B cell (primary cell): Measurements from ENCODE around the gene FAM124A. TPM values are rescaled to one million over a fixed set of nuclear protein-coding genes. Genes with fewer than 3 reads are reported as not detected.

ENCODE experiments used
- ATAC-seq: fragments of 200-7000 bp; cut with Tn5 transposase; one replicate; pipeline ENCODE4 v1.10.0; 2021; ENCODE audit warnings: low read depth, mild to moderate bottlenecking, moderate number of reproducible peaks, moderate library complexity
- CTCF ChIA-PET: fragments of 350-600 bp; sonication (Branson Sonifier 250); formaldehyde crosslinking; loops from one replicate; lab custom pipeline; 2021; ENCODE audit warnings: antibody characterized with exemption, inconsistent platforms; lab: Charles Lee
- POLR2A ChIA-PET: fragments of 350-600 bp; sonication (Branson Sonifier 250); formaldehyde crosslinking; loops from one replicate; lab custom pipeline; 2021; ENCODE audit warnings: antibody characterized with exemption; lab: Charles Lee
- DNase-seq: peaks from one replicate; pipeline ENCODE4 v3.0.0; 2013
- H2AFZ ChIP-seq: 2 replicates; pipeline ENCODE4 v1.6.1; 2012; ENCODE audit warnings: mild to moderate bottlenecking, low read depth, low read length; ENCODE audit not compliant: insufficient read depth, poor library complexity, severe bottlenecking
- H3K27ac ChIP-seq, 2 donors: 1 replicate in 1 of 2; 2 replicates in 1 of 2; pipeline ENCODE4 v1.5.1; 2012 to 2013; ENCODE audit warnings: low read length in 2 of 2, mild to moderate bottlenecking in 2 of 2, moderate library complexity in 1 of 2
- H3K27me3 ChIP-seq, 4 experiments: fragments of 200-600 bp in 1 of 4; sonication (generic) in 1 of 4; replicated peaks in 1 of 4; 1 replicate in 2 of 4; 2 replicates in 2 of 4; pipeline versions ENCODE4 v1.6.1 to v1.7.0; 2013 to 2016; ENCODE audit warnings: low read length in 3 of 4, mild to moderate bottlenecking in 2 of 4, mixed read lengths in 1 of 4, moderate library complexity in 1 of 4; ENCODE audit not compliant: insufficient read depth in 4 of 4, control insufficient read depth in 3 of 4; ENCODE audit errors: control extremely low read depth in 1 of 4
- H3K36me3 ChIP-seq, 2 experiments: replicated peaks in 1 of 2; 1 replicate in 1 of 2; 2 replicates in 1 of 2; pipeline versions ENCODE4 v1.6.1 to v1.7.1; 2013; ENCODE audit warnings: low read length in 1 of 2; ENCODE audit not compliant: insufficient read depth in 2 of 2, control insufficient read depth in 1 of 2; ENCODE audit errors: control extremely low read depth in 1 of 2, extremely low read depth in 1 of 2
- H3K4me1 ChIP-seq, 2 donors: fragments of 200-600 bp in 1 of 2; sonication (generic) in 1 of 2; 1 replicate in 1 of 2; 2 replicates in 1 of 2; pipeline versions ENCODE4 v1.5.1 to v1.6.1; 2013 to 2017; ENCODE audit warnings: low read length in 2 of 2; ENCODE audit not compliant: control insufficient read depth in 2 of 2, insufficient read depth in 2 of 2
- H3K4me2 ChIP-seq: replicated peaks from 2 replicates; pipeline ENCODE3; 2012; ENCODE audit warnings: mild to moderate bottlenecking, low read depth, low read length; ENCODE audit not compliant: poor library complexity, severe bottlenecking
- H3K4me3 ChIP-seq, 5 experiments: fragments of 200-600 bp in 1 of 5; sonication (generic) in 1 of 5; 1 replicate in 3 of 5; 2 replicates in 2 of 5; pipeline versions ENCODE4 v1.5.1 to v1.7.0; 2011 to 2016; ENCODE audit warnings: low read length in 4 of 5, mild to moderate bottlenecking in 4 of 5, low read depth in 2 of 5, control low read depth in 1 of 5, moderate library complexity in 1 of 5; ENCODE audit not compliant: insufficient read depth in 1 of 5; ENCODE audit errors: control extremely low read depth in 1 of 5, extremely low read depth in 1 of 5
- H3K79me2 ChIP-seq: fragments of 200-600 bp; sonication (generic); one replicate; pipeline ENCODE4 v1.6.0; 2016; ENCODE audit warnings: low read length; ENCODE audit not compliant: control insufficient read depth, insufficient read depth
- H3K9ac ChIP-seq: fragments of 200-600 bp; sonication (generic); 2 replicates; pipeline ENCODE4 v1.6.1; 2017; ENCODE audit warnings: mild to moderate bottlenecking, low read length, moderate library complexity
- H3K9me3 ChIP-seq, 3 donors: one replicate each; pipeline versions ENCODE4 v1.6.1 to v1.7.1; 2013; ENCODE audit warnings: low read length in 2 of 3; ENCODE audit not compliant: control insufficient read depth in 2 of 3, insufficient read depth in 1 of 3; ENCODE audit errors: control extremely low read depth in 1 of 3
- H4K20me1 ChIP-seq: 2 replicates; pipeline ENCODE4 v1.6.0; 2012; ENCODE audit warnings: mild to moderate bottlenecking, low read length; ENCODE audit not compliant: insufficient read depth, control insufficient read depth, poor library complexity, severe bottlenecking
- H3K27ac Mint-ChIP-seq: one replicate; pipeline ENCODE4 v1.8.0; 2021; ENCODE audit warnings: mixed read lengths
- H3K27me3 Mint-ChIP-seq: one replicate; pipeline ENCODE4 v1.8.0; 2021; ENCODE audit warnings: mixed read lengths
- H3K4me1 Mint-ChIP-seq: one replicate; pipeline ENCODE4 v1.8.0; 2021; ENCODE audit warnings: mixed read lengths
- H3K4me3 Mint-ChIP-seq: one replicate; pipeline ENCODE4 v1.8.0; 2021; ENCODE audit warnings: mixed read lengths
- H3K9me3 Mint-ChIP-seq: one replicate; pipeline ENCODE4 v1.8.0; 2022; ENCODE audit warnings: mixed read lengths; ENCODE audit not compliant: insufficient read depth
- EZH2 ChIP-seq: IDR thresholded peaks from 2 replicates; pipeline ENCODE4 v1.6.1; 2012; ENCODE audit warnings: borderline replicate concordance, low read depth, mild to moderate bottlenecking, moderate library complexity, low read length; ENCODE audit not compliant: insufficient read depth, poor library complexity, severe bottlenecking
- WGBS: methylation state at CpG from one replicate; pipeline ENCODE4 v1.1.5; 2013; ENCODE audit warnings: missing lambda C conversion rate; ENCODE audit not compliant: insufficient coverage; 5-methylcytosine and 5-hydroxymethylcytosine counted together
- intact Hi-C: fragments of 100-400 bp; cut with micrococcal nuclease; formaldehyde crosslinking; loops from one replicate; pipeline ENCODE4 v1.10.0; 2022
- polyA plus RNA-seq: library from polyadenylated mRNA; depleted of rRNA; stranded (reverse); fragments of >200 nt; gene quantifications from 2 replicates; pipeline ENCODE4 v1.2.3, GENCODE V29; 2012
- total RNA-seq, 2 donors: library from RNA; stranded (reverse); fragments of 120-200 nt in 1 of 2; gene quantifications; 1 replicate in 1 of 2; 2 replicates in 1 of 2; pipeline versions ENCODE4 v1.2.3 to v1.2.4, GENCODE V29; 2013 to 2022
- TF ChIP-seq, protein P1 (sequence below): fragments of 200-600 bp; IDR thresholded peaks from one replicate; pipeline ENCODE4 v1.8.0; 2022; ENCODE audit warnings: antibody characterized with exemption, mild to moderate bottlenecking

Gene FAM124A
- total and polyA plus RNA-seq, 2 donors (not counting 1 experiment from before 2014, with no cell fraction given) = 0.09 to 0.39 TPM

DNA sequence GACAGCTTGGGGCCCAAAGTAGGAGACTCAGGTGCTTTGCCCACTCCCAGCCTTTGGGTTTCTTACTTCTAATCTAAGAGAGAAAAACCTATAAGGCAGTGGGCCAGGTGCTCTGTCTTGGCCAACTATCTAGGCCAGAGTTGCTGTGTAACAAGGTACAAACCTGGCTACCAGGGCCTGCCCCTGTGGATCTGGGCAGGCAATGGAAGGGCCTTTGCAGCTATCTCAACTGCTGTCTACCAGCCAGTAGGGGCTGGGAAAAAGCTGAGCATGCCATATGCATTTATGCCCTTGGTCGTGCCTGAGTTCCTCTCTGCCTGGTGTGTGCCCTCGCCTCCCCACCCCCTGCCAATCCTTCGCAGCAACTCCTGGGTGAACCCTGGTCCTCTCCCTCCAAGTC is 100.6 kb downstream of the FAM124A start:
- ATAC-seq (no peak), DNase-seq (no peak)
- Histone ChIP-seq H3K27me3 (no peaks in the 10 kb centered on the region), H3K4me1 (peaks cover 0 to 6% of the 10 kb centered on the region in 2 donors), H3K9me3 (no peaks in the 10 kb centered on the region), H4K20me1 (no peaks in the 10 kb centered on the region), H2AFZ (no peak overlapping the region), H3K27ac (no peak overlapping the region), H3K79me2 (no peaks in the 10 kb centered on the region), H3K4me2 (no peak overlapping the region), H3K4me3 (no peak overlapping the region), H3K36me3 (no peaks in the 10 kb centered on the region), H3K9ac (no peak overlapping the region)
- ChIA-PET CTCF (no interaction called here), POLR2A (no interaction called here)
- TF ChIP-seq, protein P1, sequence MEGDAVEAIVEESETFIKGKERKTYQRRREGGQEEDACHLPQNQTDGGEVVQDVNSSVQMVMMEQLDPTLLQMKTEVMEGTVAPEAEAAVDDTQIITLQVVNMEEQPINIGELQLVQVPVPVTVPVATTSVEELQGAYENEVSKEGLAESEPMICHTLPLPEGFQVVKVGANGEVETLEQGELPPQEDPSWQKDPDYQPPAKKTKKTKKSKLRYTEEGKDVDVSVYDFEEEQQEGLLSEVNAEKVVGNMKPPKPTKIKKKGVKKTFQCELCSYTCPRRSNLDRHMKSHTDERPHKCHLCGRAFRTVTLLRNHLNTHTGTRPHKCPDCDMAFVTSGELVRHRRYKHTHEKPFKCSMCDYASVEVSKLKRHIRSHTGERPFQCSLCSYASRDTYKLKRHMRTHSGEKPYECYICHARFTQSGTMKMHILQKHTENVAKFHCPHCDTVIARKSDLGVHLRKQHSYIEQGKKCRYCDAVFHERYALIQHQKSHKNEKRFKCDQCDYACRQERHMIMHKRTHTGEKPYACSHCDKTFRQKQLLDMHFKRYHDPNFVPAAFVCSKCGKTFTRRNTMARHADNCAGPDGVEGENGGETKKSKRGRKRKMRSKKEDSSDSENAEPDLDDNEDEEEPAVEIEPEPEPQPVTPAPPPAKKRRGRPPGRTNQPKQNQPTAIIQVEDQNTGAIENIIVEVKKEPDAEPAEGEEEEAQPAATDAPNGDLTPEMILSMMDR = no peak
- TF ChIP-seq EZH2 = no peak
- 91% methylated on average over 3 of the region's 3 CpGs for WGBS
- peaks cover 9% of the 10 kb centered on the region for H3K4me1 Mint-ChIP-seq
- no peaks in the 10 kb centered on the region for H3K9me3 Mint-ChIP-seq
- intact Hi-C loops = no loop called here
- H3K27me3 Mint-ChIP-seq = no peaks in the 10 kb centered on the region
- no peak overlapping the region for H3K27ac Mint-ChIP-seq
- H3K4me3 Mint-ChIP-seq = no peak overlapping the region

DNA sequence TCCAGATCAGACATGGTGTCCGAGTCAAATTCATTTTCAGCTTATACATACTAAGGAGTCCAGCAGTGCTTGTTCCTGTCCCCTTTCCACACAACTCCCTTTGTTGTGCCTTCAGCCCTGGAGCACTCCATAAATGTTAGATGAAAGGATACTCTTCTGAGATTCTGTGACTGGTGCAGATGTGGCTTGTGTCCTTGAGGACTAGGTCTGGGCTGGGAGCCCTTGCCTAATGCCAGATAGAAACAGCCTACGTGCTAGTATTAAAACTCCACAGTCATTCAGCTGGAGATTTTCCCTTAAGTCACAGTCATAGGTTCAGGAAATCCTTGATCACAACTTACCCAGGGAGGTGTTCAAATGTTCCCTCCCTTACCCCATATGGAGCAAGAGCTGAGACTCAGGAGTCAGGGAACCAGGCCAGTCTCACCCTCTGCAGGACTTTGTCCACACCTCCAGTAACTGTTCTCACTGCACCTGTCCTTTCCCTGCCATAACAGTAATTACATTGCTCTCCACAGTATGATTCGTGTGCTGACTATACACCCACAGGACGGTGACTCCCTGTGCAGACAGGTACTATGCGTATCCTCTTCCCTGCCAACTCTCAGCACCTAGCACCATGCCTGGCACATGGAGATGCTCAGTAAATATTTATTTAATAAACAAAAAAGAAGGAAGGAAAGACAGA is 101.8 kb downstream of the FAM124A start:
- WGBS = 89% methylated on average over 4 of the region's 5 CpGs
- no peak for DNase-seq
- H3K36me3 ChIP-seq = no peaks in the 10 kb centered on the region
- no peak overlapping the region for H3K9ac ChIP-seq
- no peaks in the 10 kb centered on the region for H3K27me3 Mint-ChIP-seq
- no peaks in the 10 kb centered on the region for H4K20me1 ChIP-seq
- ChIA-PET CTCF (no interaction called here), POLR2A (no interaction called here)
- H3K27ac ChIP-seq = no peak overlapping the region
- no peak overlapping the region for H3K4me2 ChIP-seq
- no peak overlapping the region for H3K4me3 Mint-ChIP-seq
- H3K4me1 Mint-ChIP-seq = peaks cover 9% of the 10 kb centered on the region
- intact Hi-C loops = no loop called here
- H2AFZ ChIP-seq = no peak overlapping the region
- H3K79me2 ChIP-seq = no peaks in the 10 kb centered on the region
- ATAC-seq = no peak
- no peak overlapping the region for H3K4me3 ChIP-seq
- no peaks in the 10 kb centered on the region for H3K9me3 ChIP-seq
- H3K4me1 ChIP-seq = peaks cover 0 to 6% of the 10 kb centered on the region in 2 donors
- TF ChIP-seq, protein P1 = no peak
- TF ChIP-seq EZH2 = no peak
- no peaks in the 10 kb centered on the region for H3K9me3 Mint-ChIP-seq
- no peaks in the 10 kb centered on the region for H3K27me3 ChIP-seq
- no peak overlapping the region for H3K27ac Mint-ChIP-seq
